Mesenchymal stem cell (in vitro differentiated cells and primary cell): ENCODE results near the gene HOXA6.
A peak's percentile ranks its signal among the peaks of the same experiment; 100 is the strongest.

Experiments
- DNase-seq: peaks from one replicate; pipeline ENCODE4 v3.0.0-alpha.2; 2013
- H2AFZ ChIP-seq: one replicate; pipeline ENCODE4 v1.6.1; 2013; ENCODE audit warnings: low read depth, mild to moderate bottlenecking, control low read depth, inconsistent platforms, low read length, moderate library complexity
- H2AK5ac ChIP-seq: 2 replicates; pipeline ENCODE4 v1.6.1; 2013; ENCODE audit warnings: low read length, moderate library complexity, mild to moderate bottlenecking, inconsistent platforms; ENCODE audit not compliant: severe bottlenecking
- H2BK120ac ChIP-seq: one replicate; pipeline ENCODE4 v1.6.1; 2013; ENCODE audit warnings: low read depth, mild to moderate bottlenecking, inconsistent platforms, low read length, moderate library complexity
- H2BK12ac ChIP-seq, 2 experiments: one replicate each; pipeline ENCODE4 v1.6.1; 2013; ENCODE audit warnings: inconsistent platforms in 2 of 2, low read length in 2 of 2, mild to moderate bottlenecking in 2 of 2, moderate library complexity in 2 of 2, control low read depth in 1 of 2
- H2BK15ac ChIP-seq: one replicate; pipeline ENCODE4 v1.6.1; 2013; ENCODE audit warnings: mild to moderate bottlenecking, low read depth, inconsistent platforms; ENCODE audit not compliant: poor library complexity, severe bottlenecking
- H2BK5ac ChIP-seq: 2 replicates; pipeline ENCODE4 v1.6.1; 2013; ENCODE audit warnings: low read depth, mild to moderate bottlenecking, low read length, control low read depth, inconsistent platforms; ENCODE audit not compliant: poor library complexity, severe bottlenecking
- H3K14ac ChIP-seq, 2 experiments: one replicate each; pipeline ENCODE4 v1.6.1; 2013; ENCODE audit warnings: inconsistent platforms in 2 of 2, low read length in 2 of 2, control low read depth in 1 of 2, mild to moderate bottlenecking in 1 of 2, moderate library complexity in 1 of 2
- H3K18ac ChIP-seq, 2 experiments: one replicate each; pipeline ENCODE4 v1.6.1; 2013; ENCODE audit warnings: inconsistent platforms in 2 of 2, low read length in 2 of 2, control low read depth in 1 of 2, low read depth in 1 of 2, mild to moderate bottlenecking in 1 of 2
- H3K23ac ChIP-seq, 2 experiments: one replicate each; pipeline ENCODE4 v1.6.1; 2013; ENCODE audit warnings: inconsistent platforms in 2 of 2, low read length in 2 of 2, mild to moderate bottlenecking in 2 of 2, moderate library complexity in 2 of 2, control low read depth in 1 of 2
- H3K27ac ChIP-seq: 2 replicates; pipeline ENCODE4 v1.5.1; 2013; ENCODE audit warnings: mild to moderate bottlenecking, moderate library complexity, low read length, control low read depth, inconsistent platforms; ENCODE audit not compliant: poor library complexity, severe bottlenecking
- H3K27me3 ChIP-seq, 2 experiments: 2 replicates each; pipeline versions ENCODE4 v1.6.1 to v1.7.0; 2013; ENCODE audit warnings: low read length in 2 of 2, mild to moderate bottlenecking in 2 of 2, moderate library complexity in 2 of 2, control low read depth in 1 of 2, inconsistent platforms in 1 of 2; ENCODE audit not compliant: control insufficient read depth in 1 of 2, insufficient read depth in 1 of 2
- H3K36me3 ChIP-seq, 2 experiments: 2 replicates each; pipeline versions ENCODE4 v1.6.1 to v1.7.0; 2013; ENCODE audit warnings: low read length in 2 of 2, control low read depth in 1 of 2, inconsistent platforms in 1 of 2, low read depth in 1 of 2, mild to moderate bottlenecking in 1 of 2; ENCODE audit not compliant: insufficient read depth in 2 of 2, control insufficient read depth in 1 of 2
- H3K4ac ChIP-seq, 2 experiments: one replicate each; pipeline ENCODE4 v1.6.1; 2013; ENCODE audit warnings: inconsistent platforms in 2 of 2, low read length in 2 of 2, mild to moderate bottlenecking in 2 of 2, moderate library complexity in 2 of 2, control low read depth in 1 of 2, low read depth in 1 of 2
- H3K4me1 ChIP-seq: 2 replicates; pipeline ENCODE4 v1.6.1; 2013; ENCODE audit warnings: low read depth, low read length, control low read depth; ENCODE audit not compliant: control insufficient read depth, insufficient read depth
- H3K4me2 ChIP-seq: 2 replicates; pipeline ENCODE4 v1.6.1; 2013; ENCODE audit warnings: low read length, mild to moderate bottlenecking, inconsistent platforms; ENCODE audit not compliant: poor library complexity, severe bottlenecking
- H3K4me3 ChIP-seq, 2 experiments: 2 replicates each; pipeline versions ENCODE4 v1.5.1 to v1.7.0; 2013; ENCODE audit warnings: low read length in 2 of 2, mild to moderate bottlenecking in 2 of 2, control low read depth in 1 of 2, low read depth in 1 of 2; ENCODE audit not compliant: insufficient read depth in 1 of 2
- H3K79me1 ChIP-seq: replicated peaks from 2 replicates; pipeline ENCODE4 v1.6.1; 2013; ENCODE audit warnings: mild to moderate bottlenecking, control low read depth, low read length, inconsistent platforms; ENCODE audit not compliant: poor library complexity, severe bottlenecking
- H3K9ac ChIP-seq: 2 replicates; pipeline ENCODE4 v1.7.0; 2013; ENCODE audit warnings: mild to moderate bottlenecking, low read length, moderate library complexity
- H3K9me3 ChIP-seq: 2 replicates; pipeline ENCODE4 v1.7.0; 2013; ENCODE audit warnings: mild to moderate bottlenecking, low read length; ENCODE audit not compliant: control insufficient read depth
- H4K8ac ChIP-seq: one replicate; pipeline ENCODE4 v1.6.1; 2013; ENCODE audit warnings: inconsistent platforms, mild to moderate bottlenecking, low read length, moderate library complexity
- H4K91ac ChIP-seq: one replicate; pipeline ENCODE4 v1.6.1; 2013; ENCODE audit warnings: mild to moderate bottlenecking, low read length, inconsistent platforms
- WGBS: methylation state at CpG from one replicate; pipeline ENCODE4 v1.1.7; 2013; ENCODE audit warnings: mixed read lengths; 5-methylcytosine and 5-hydroxymethylcytosine counted together

Gene HOXA6

DNA sequence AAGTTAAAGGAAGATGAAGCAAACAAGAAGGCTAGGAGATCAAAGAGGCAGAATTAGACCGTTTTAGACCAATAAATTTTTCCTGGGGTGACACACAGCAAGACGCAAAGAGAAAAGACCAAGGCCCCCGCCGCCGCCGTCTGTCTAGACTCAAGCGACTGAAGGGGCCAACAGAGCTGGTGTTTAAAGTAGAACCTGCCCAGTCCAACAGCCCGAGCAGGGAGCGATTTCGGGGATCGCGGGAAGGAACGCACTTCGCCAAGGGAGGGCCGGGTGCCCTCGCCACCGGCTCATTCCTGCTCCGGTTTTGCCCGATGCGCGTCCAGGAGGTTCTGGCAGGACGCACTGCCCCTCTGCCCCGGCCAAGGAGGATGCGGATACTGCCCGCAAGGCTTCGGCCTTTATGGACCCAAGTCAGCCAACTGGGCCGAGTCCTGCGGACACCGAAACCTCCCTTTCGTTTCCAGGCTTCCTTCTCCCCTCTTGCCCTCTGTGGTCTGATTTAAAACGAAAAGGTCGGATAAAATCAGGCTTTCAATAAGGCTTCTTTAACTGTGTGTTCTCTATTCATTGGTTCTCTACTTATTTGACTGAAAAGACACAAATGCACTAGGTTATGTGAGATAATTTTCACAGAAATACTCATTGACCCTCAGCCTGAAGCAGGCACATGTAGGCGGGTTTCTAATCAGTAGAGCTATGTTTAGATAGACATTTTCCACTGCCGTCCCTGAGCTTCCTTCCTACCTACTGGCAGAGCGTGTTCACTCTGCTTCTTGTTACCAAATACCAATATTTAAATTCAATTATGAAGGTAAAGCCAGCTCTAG lies 11.1 kb upstream of the HOXA6 start:
- Histone ChIP-seq H2BK120ac (no peak overlapping the region), H3K27me3 (peaks cover 0 to 52% of the 10 kb centered on the region in 2 experiments), H4K91ac (no peak overlapping the region), H3K79me1 (peaks cover 5% of the 10 kb centered on the region), H3K14ac (no peak overlapping the region), H2BK5ac (no peak overlapping the region), H3K9ac (no peak overlapping the region), H3K4me2 (no peak overlapping the region), H3K18ac (no peak overlapping the region), H2BK12ac (no peak overlapping the region), H3K4ac (no peak overlapping the region), H2AK5ac (no peak overlapping the region), H3K23ac (no peak overlapping the region), H3K4me1 (peaks cover 22% of the 10 kb centered on the region), H2AFZ (no peak overlapping the region), H3K9me3 (no peaks in the 10 kb centered on the region), H3K4me3 (no peak overlapping the region), H2BK15ac (no peak overlapping the region), H3K36me3 (peaks cover 15 to 23% of the 10 kb centered on the region in 2 experiments), H4K8ac (peak overlapping the region; percentile 8), H3K27ac (no peak overlapping the region)
- 77% methylated on average over 33 of the region's 35 CpGs for WGBS
- no peak for DNase-seq

- no peak overlapping the region for H3K4ac ChIP-seq
- H2BK15ac ChIP-seq: no peak overlapping the region
- H3K4me3 ChIP-seq: peak overlapping the region in 1 of 2 experiments; percentile 82
- no peaks in the 10 kb centered on the region for H3K9me3 ChIP-seq
- no peak overlapping the region for H3K23ac ChIP-seq
- WGBS: 61% methylated on average over 26 of the region's 30 CpGs
- H2BK5ac ChIP-seq: no peak overlapping the region
- H2BK120ac ChIP-seq: no peak overlapping the region
- no peak overlapping the region for H2AK5ac ChIP-seq
- H3K14ac ChIP-seq: no peak overlapping the region
- no peak overlapping the region for H2BK12ac ChIP-seq
- H3K4me1 ChIP-seq: peaks cover 18% of the 10 kb centered on the region
- H3K27ac ChIP-seq: no peak overlapping the region
- peaks cover 0 to 59% of the 10 kb centered on the region in 2 experiments for H3K27me3 ChIP-seq
- no peak overlapping the region for H3K4me2 ChIP-seq
- no peak overlapping the region for H3K18ac ChIP-seq
- no peak for DNase-seq
- no peak overlapping the region for H2AFZ ChIP-seq
- H4K8ac ChIP-seq: no peak overlapping the region
- H3K9ac ChIP-seq: peak overlapping the region; percentile 77
- no peak overlapping the region for H4K91ac ChIP-seq
- H3K79me1 ChIP-seq: peaks cover 5% of the 10 kb centered on the region
- peaks cover 7 to 19% of the 10 kb centered on the region in 2 experiments for H3K36me3 ChIP-seq
Observed at GRCh38 chr7:27157702-27158431, 10.3 kb upstream of the HOXA6 start.

DNA sequence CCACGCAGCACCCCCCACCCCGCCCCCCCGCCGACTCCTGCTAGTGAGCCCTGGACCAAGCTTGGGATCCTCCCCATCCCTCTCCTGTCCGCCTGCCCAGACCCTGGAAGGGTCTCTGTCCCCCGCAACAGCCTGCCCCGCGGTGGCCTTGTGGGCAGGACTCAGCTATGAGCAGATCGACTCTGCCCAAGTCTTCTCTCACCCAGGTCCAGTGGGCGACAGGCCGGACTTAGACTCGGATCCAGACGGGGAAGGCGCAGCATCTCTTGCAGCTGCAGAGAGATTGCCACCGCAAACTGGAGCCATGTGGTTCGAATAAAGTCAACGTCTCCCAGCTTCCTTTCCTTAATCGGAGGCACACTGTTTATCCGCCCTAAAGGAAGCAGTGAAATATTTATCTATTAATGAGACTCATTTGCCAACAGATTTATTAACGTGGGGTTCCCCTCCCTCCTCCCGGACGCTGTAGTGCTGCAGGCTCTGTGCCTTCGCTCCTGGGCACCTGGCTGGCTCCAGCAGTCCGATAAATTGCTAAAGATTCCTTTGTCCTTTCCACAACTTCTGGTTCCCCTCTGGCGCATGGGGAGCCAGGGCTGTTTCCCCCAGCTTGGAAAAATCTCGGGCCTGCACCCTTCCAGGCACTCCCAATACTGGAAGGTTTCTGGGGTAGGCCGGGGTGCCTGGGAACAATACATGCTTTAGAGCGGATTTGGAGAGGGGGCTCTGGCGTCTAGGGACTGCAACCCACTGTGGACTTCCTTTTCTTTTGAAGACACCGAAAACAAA lies 9.5 kb upstream of the HOXA6 start:
- H3K18ac ChIP-seq: no peak overlapping the region

More for the DNA sequence above, 9.5 kb upstream of the HOXA6 start:
- Histone ChIP-seq H3K14ac (no peak overlapping the region), H3K9me3 (no peaks in the 10 kb centered on the region), H3K36me3 (peaks cover 0 to 24% of the 10 kb centered on the region in 2 experiments), H3K4ac (no peak overlapping the region), H4K8ac (no peak overlapping the region), H2BK5ac (no peak overlapping the region), H3K27me3 (peaks cover 0 to 67% of the 10 kb centered on the region in 2 experiments), H2AFZ (no peak overlapping the region), H2AK5ac (no peak overlapping the region), H3K9ac (peak overlapping the region; percentile 77), H3K79me1 (peaks cover 6% of the 10 kb centered on the region), H2BK15ac (no peak overlapping the region), H3K4me1 (peaks cover 20% of the 10 kb centered on the region), H3K27ac (no peak overlapping the region), H2BK120ac (no peak overlapping the region), H3K4me3 (peak overlapping the region in 1 of 2 experiments; percentile 82), H3K23ac (no peak overlapping the region), H3K4me2 (no peak overlapping the region), H4K91ac (no peak overlapping the region), H2BK12ac (no peak overlapping the region)
- no peak for DNase-seq
- 64% methylated on average over 29 of the region's 30 CpGs for WGBS
